HG02759 (cell line): ENCODE results near the gene MPP7.

Experiments used
- ATAC-seq: cut with Tn5 transposase; IDR thresholded peaks from one replicate; pipeline ENCODE4 v1.9.1; 2021; ENCODE audit warnings: mild to moderate bottlenecking, moderate library complexity; ENCODE audit not compliant: unreplicated experiment

The MPP7 gene

GRCh38 chr10:28307267-28307666 lies 4.4 kb upstream of the MPP7 start:
- no peak for ATAC-seq

- no peak for ATAC-seq
Observed at GRCh38 chr10:28305553-28305952, 2.7 kb upstream of the MPP7 start.

GRCh38 chr10:28304032-28304571 lies 1.2 kb upstream of the MPP7 start:
- ATAC-seq: no peak

- ATAC-seq: no peak
Observed at GRCh38 chr10:28302012-28302637, 739 bp downstream of the MPP7 start.

GRCh38 chr10:28300027-28300426 lies 2.8 kb downstream of the MPP7 start:
- no peak for ATAC-seq

GRCh38 chr10:28298951-28299350 lies 3.9 kb downstream of the MPP7 start:
- ATAC-seq: no peak

- no peak for ATAC-seq
Observed at GRCh38 chr10:28296023-28296422, 6.8 kb downstream of the MPP7 start.

GRCh38 chr10:28295336-28295735 lies 7.5 kb downstream of the MPP7 start:
- ATAC-seq: no peak

- no peak for ATAC-seq
Observed at GRCh38 chr10:28294809-28295208, 8.1 kb downstream of the MPP7 start.

- ATAC-seq: no peak
Observed at GRCh38 chr10:28294169-28294532, 8.7 kb downstream of the MPP7 start.

- ATAC-seq: no peak
Observed at GRCh38 chr10:28293236-28294168, 9.4 kb downstream of the MPP7 start.

- ATAC-seq: no peak
Observed at GRCh38 chr10:28291881-28292297, 11.0 kb downstream of the MPP7 start.

GRCh38 chr10:28285816-28286215 lies 17.0 kb downstream of the MPP7 start:
- no peak for ATAC-seq

GRCh38 chr10:28284126-28284525 lies 18.7 kb downstream of the MPP7 start:
- ATAC-seq: no peak

- ATAC-seq: no peak
Observed at GRCh38 chr10:28283251-28283650, 19.6 kb downstream of the MPP7 start.

GRCh38 chr10:28282336-28282735 lies 20.5 kb downstream of the MPP7 start:
- ATAC-seq: no peak

- no peak for ATAC-seq
Observed at GRCh38 chr10:28281726-28282315, 21.0 kb downstream of the MPP7 start.

GRCh38 chr10:28280652-28281051 lies 22.2 kb downstream of the MPP7 start:
- ATAC-seq: no peak

GRCh38 chr10:28279878-28280277 lies 23.0 kb downstream of the MPP7 start:
- ATAC-seq: no peak

- ATAC-seq: no peak
Observed at GRCh38 chr10:28278842-28279241, 24.0 kb downstream of the MPP7 start.

GRCh38 chr10:28276384-28276783 lies 26.5 kb downstream of the MPP7 start:
- ATAC-seq: no peak

GRCh38 chr10:28274475-28274874 lies 28.4 kb downstream of the MPP7 start:
- no peak for ATAC-seq
